ENCODE measurements around the gene PPP1R8. TPM values are rescaled to one million over a fixed set of nuclear protein-coding genes. Genes with fewer than 3 reads are reported as not detected.

The PPP1R8 gene
- polyA plus RNA-seq, 1 donor (not counting 4 experiments of a cell fraction or from before 2014, with no cell fraction given), result 56.2 TPM

- FAIRE-seq, result no peak
- Histone ChIP-seq H4K20me1 (ENCODE audit: control insufficient read depth, extremely low read depth, insufficient read depth, low read length) (no peaks in the 10 kb centered on the region), H3K9me3 (ENCODE audit: control insufficient read depth, low read depth, low read length) (no peaks in the 10 kb centered on the region), H3K9ac (ENCODE audit: control insufficient read depth, extremely low read depth, insufficient read depth, low read length) (no peak overlapping the region), H3K27me3 (ENCODE audit: control insufficient read depth, extremely low read depth, insufficient read depth, low read length) (no peaks in the 10 kb centered on the region), H3K36me3 (ENCODE audit: control insufficient read depth in 2 of 2, extremely low read depth in 1 of 2, insufficient read depth in 2 of 2, low read length in 2 of 2) (peaks cover 1 to 4% of the 10 kb centered on the region in 2 experiments), H3K4me2 (ENCODE audit: control insufficient read depth, extremely low read depth, insufficient read depth, low read depth, low read length) (no peak overlapping the region), H3K4me1 (ENCODE audit: control insufficient read depth, extremely low read depth, insufficient read depth, low read length) (no peaks in the 10 kb centered on the region), H3K4me3 (ENCODE audit: control insufficient read depth in 2 of 3, extremely low read depth in 1 of 3, insufficient read depth in 2 of 3, low read depth in 1 of 3, low read length in 3 of 3) (no peak overlapping the region), H2AFZ (ENCODE audit: control insufficient read depth, low read length) (no peak overlapping the region), H3K79me2 (ENCODE audit: control insufficient read depth, insufficient read depth, low read length) (no peaks in the 10 kb centered on the region), H3K9me1 (ENCODE audit: control insufficient read depth, extremely low read depth, insufficient read depth, low read length) (no peaks in the 10 kb centered on the region), H3K27ac (ENCODE audit: control insufficient read depth, insufficient read depth, low read length) (no peak overlapping the region)
- TF ChIP-seq CTCF (optimal IDR thresholded peaks at IDR 0.05 in 1 of 3, IDR thresholded peaks at IDR 0.05 in 1 of 3, conservative IDR thresholded peaks at IDR 0.05 in 1 of 3; ENCODE audit: extremely low read depth in 1 of 3, insufficient read depth in 2 of 3, low read length in 3 of 3), result no peak
- no peak for TF ChIP-seq EZH2 (IDR thresholded peaks at IDR 0.05; ENCODE audit: low read length)
- dilution Hi-C loops (cut with MboI; ENCODE audit: extremely low pct_ligation_motif_present, low sequenced_read_pairs), result no loop called here
- DNase-seq (ENCODE audit: low read depth, low spot score), result no peak
Observed at GRCh38 chr1:27886353-27886679, 55.7 kb downstream of the PPP1R8 start.

GRCh38 chr1:27886744-27887143, 56.2 kb downstream of the PPP1R8 start:
- no peak overlapping the region for H2AFZ ChIP-seq (ENCODE audit: control insufficient read depth, low read length)
- no peaks in the 10 kb centered on the region for H3K4me1 ChIP-seq (ENCODE audit: control insufficient read depth, extremely low read depth, insufficient read depth, low read length)
- no peak overlapping the region for H3K4me2 ChIP-seq (ENCODE audit: control insufficient read depth, extremely low read depth, insufficient read depth, low read depth, low read length)
- TF ChIP-seq EZH2 (IDR thresholded peaks at IDR 0.05; ENCODE audit: low read length), result no peak
- no peak for TF ChIP-seq CTCF (optimal IDR thresholded peaks at IDR 0.05 in 1 of 3, IDR thresholded peaks at IDR 0.05 in 1 of 3, conservative IDR thresholded peaks at IDR 0.05 in 1 of 3; ENCODE audit: extremely low read depth in 1 of 3, insufficient read depth in 2 of 3, low read length in 3 of 3)
- no peaks in the 10 kb centered on the region for H3K9me3 ChIP-seq (ENCODE audit: control insufficient read depth, low read depth, low read length)
- H3K79me2 ChIP-seq (ENCODE audit: control insufficient read depth, insufficient read depth, low read length), result no peaks in the 10 kb centered on the region
- H3K27me3 ChIP-seq (ENCODE audit: control insufficient read depth, extremely low read depth, insufficient read depth, low read length), result no peaks in the 10 kb centered on the region
- peaks cover 3 to 7% of the 10 kb centered on the region in 2 experiments for H3K36me3 ChIP-seq (ENCODE audit: control insufficient read depth in 2 of 2, extremely low read depth in 1 of 2, insufficient read depth in 2 of 2, low read length in 2 of 2)
- H3K27ac ChIP-seq (ENCODE audit: control insufficient read depth, insufficient read depth, low read length), result no peak overlapping the region
- dilution Hi-C loops (cut with MboI; ENCODE audit: extremely low pct_ligation_motif_present, low sequenced_read_pairs), result no loop called here
- no peak overlapping the region for H3K9ac ChIP-seq (ENCODE audit: control insufficient read depth, extremely low read depth, insufficient read depth, low read length)
- FAIRE-seq (no peak), DNase-seq (ENCODE audit: low read depth, low spot score) (no peak)
- no peak overlapping the region for H3K4me3 ChIP-seq (ENCODE audit: control insufficient read depth in 2 of 3, extremely low read depth in 1 of 3, insufficient read depth in 2 of 3, low read depth in 1 of 3, low read length in 3 of 3)
- no peaks in the 10 kb centered on the region for H4K20me1 ChIP-seq (ENCODE audit: control insufficient read depth, extremely low read depth, insufficient read depth, low read length)
- H3K9me1 ChIP-seq (ENCODE audit: control insufficient read depth, extremely low read depth, insufficient read depth, low read length), result no peaks in the 10 kb centered on the region
